Ovary (tissue), 3 donors: ENCODE data around the gene KLRG1.

Experiments used
- CTCF ChIP-seq, 3 donors: fragments of 450-650 bp in 2 of 3; fragments of 200-600 bp in 1 of 3; IDR thresholded peaks; one replicate each; pipeline versions ENCODE4 v1.5.1 to v1.8.0; 2016 to 2022; ENCODE audit warnings: antibody characterized with exemption in 3 of 3, mild to moderate bottlenecking in 1 of 3
- EP300 ChIP-seq: sonication (generic); formaldehyde crosslinking; IDR thresholded peaks from one replicate; pipeline ENCODE4 v1.6.1; 2017; ENCODE audit warnings: antibody characterized with exemption
- POLR2A ChIP-seq: fragments of 450-650 bp; IDR thresholded peaks from one replicate; pipeline ENCODE4 v1.6.1; 2017; ENCODE audit warnings: antibody characterized with exemption, mild to moderate bottlenecking, moderate library complexity
- donor health status: DM: no; HTN: no; CAD: no.

- no peak for TF ChIP-seq EP300
- TF ChIP-seq CTCF (IDR thresholded peaks at IDR 0.05) = no peak
- TF ChIP-seq POLR2A = no peak
Measured at GRCh38 chr12:8980137-8980536, 9.2 kb upstream of the KLRG1 start.
